Measurements from ENCODE around the gene SPATA31E1. TPM values are rescaled to one million over a fixed set of nuclear protein-coding genes. Genes with fewer than 3 reads are reported as not detected.

The SPATA31E1 gene
- total RNA-seq, 2 donors from 2014 or later: 0.07 TPM; not detected in 1

- no peaks in the 10 kb centered on the region for H3K9me3 ChIP-seq
- no peak overlapping the region for H3K9ac ChIP-seq (ENCODE audit: low read depth in 2 of 2, low read length in 2 of 2)
- H3K27ac ChIP-seq: no peak overlapping the region
- H3K27me3 ChIP-seq: no peaks in the 10 kb centered on the region
- DNase-seq: no peak
- no peaks in the 10 kb centered on the region for H3K36me3 ChIP-seq
- no peaks in the 10 kb centered on the region for H3K4me1 ChIP-seq
- TF ChIP-seq, protein P1, sequence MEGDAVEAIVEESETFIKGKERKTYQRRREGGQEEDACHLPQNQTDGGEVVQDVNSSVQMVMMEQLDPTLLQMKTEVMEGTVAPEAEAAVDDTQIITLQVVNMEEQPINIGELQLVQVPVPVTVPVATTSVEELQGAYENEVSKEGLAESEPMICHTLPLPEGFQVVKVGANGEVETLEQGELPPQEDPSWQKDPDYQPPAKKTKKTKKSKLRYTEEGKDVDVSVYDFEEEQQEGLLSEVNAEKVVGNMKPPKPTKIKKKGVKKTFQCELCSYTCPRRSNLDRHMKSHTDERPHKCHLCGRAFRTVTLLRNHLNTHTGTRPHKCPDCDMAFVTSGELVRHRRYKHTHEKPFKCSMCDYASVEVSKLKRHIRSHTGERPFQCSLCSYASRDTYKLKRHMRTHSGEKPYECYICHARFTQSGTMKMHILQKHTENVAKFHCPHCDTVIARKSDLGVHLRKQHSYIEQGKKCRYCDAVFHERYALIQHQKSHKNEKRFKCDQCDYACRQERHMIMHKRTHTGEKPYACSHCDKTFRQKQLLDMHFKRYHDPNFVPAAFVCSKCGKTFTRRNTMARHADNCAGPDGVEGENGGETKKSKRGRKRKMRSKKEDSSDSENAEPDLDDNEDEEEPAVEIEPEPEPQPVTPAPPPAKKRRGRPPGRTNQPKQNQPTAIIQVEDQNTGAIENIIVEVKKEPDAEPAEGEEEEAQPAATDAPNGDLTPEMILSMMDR (IDR thresholded peaks at IDR 0.05): no peak
- H3K4me3 ChIP-seq: no peak overlapping the region
- intact Hi-C loops (cut with DNase I): no loop called here
These were observed 14.0 kb upstream of the SPATA31E1 start for GRCh38 chr9:87868635-87869034.

DNA sequence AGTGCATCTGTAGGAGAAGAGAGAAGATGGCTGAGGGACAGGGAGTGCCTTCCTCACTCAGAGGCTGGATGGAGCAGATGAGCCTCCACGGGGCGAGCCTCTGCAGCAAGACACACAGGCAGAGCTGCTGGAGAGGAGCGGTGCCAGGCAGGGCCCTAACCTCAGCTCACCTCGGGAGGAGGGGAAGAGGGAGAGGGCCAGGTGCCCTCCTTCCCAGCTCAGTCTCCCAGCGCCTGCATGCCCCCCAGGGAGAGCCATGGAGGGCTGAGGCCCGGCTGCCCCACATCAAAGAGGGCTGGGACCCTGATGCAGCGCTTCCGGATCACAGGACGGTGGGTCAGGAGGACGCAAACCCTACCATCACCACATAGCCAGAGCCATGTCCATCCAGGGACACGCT, 13.6 kb upstream of the SPATA31E1 start:
- peak; percentile 9 for DNase-seq
- Histone ChIP-seq H3K27me3 (no peaks in the 10 kb centered on the region), H3K27ac (no peak overlapping the region), H3K9ac (ENCODE audit: low read depth in 2 of 2, low read length in 2 of 2) (no peak overlapping the region), H3K36me3 (no peaks in the 10 kb centered on the region), H3K9me3 (no peaks in the 10 kb centered on the region), H3K4me3 (no peak overlapping the region), H3K4me1 (no peaks in the 10 kb centered on the region)
- TF ChIP-seq, protein P1 (IDR thresholded peaks at IDR 0.05): no peak
- intact Hi-C loops (cut with DNase I): no loop called here

- H3K9me3 ChIP-seq: no peaks in the 10 kb centered on the region
- intact Hi-C loops (cut with DNase I): no loop called here
- no peak overlapping the region for H3K27ac ChIP-seq
- no peaks in the 10 kb centered on the region for H3K36me3 ChIP-seq
- no peak overlapping the region for H3K4me3 ChIP-seq
- no peaks in the 10 kb centered on the region for H3K27me3 ChIP-seq
- H3K4me1 ChIP-seq: no peaks in the 10 kb centered on the region
- no peak overlapping the region for H3K9ac ChIP-seq (ENCODE audit: low read depth in 2 of 2, low read length in 2 of 2)
- TF ChIP-seq, protein P1 (IDR thresholded peaks at IDR 0.05): no peak
- DNase-seq: no peak
These were observed 11.1 kb upstream of the SPATA31E1 start for GRCh38 chr9:87871425-87872078.

DNA sequence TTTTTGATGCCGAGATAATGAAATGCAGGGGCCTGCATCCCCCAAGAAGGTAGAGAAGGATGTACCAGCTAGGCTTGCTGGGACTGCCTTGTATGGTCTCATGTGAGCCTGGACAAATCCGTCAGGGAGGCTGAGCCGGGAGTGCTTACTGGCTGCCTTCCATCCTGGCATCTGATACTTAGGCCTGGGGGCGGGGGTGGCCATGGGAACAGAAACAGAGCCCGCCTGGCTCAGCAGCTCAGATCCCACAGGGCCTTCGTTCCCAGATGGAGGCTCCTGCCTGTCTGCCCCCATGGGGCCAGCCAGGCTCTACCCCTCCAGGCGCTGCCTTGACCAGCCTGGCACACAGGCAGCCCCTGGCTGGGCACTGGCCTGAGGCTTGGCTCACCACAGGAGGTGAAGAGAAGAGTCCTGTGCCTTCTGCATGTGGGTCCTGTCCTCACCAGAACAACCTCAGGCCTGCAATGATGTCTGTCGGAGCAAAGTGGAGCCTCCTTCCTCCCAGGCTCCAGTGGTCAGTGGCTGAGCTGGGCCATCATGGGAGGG, 10.5 kb upstream of the SPATA31E1 start:
- DNase-seq: no peak
- TF ChIP-seq, protein P1 (IDR thresholded peaks at IDR 0.05): no peak
- intact Hi-C loops (cut with DNase I): no loop called here
- H3K9me3 ChIP-seq: no peaks in the 10 kb centered on the region
- H3K4me3 ChIP-seq: no peak overlapping the region
- H3K27ac ChIP-seq: no peak overlapping the region
- H3K27me3 ChIP-seq: no peaks in the 10 kb centered on the region
- H3K9ac ChIP-seq (ENCODE audit: low read depth in 2 of 2, low read length in 2 of 2): no peak overlapping the region
- H3K4me1 ChIP-seq: no peaks in the 10 kb centered on the region
- H3K36me3 ChIP-seq: no peaks in the 10 kb centered on the region

DNA sequence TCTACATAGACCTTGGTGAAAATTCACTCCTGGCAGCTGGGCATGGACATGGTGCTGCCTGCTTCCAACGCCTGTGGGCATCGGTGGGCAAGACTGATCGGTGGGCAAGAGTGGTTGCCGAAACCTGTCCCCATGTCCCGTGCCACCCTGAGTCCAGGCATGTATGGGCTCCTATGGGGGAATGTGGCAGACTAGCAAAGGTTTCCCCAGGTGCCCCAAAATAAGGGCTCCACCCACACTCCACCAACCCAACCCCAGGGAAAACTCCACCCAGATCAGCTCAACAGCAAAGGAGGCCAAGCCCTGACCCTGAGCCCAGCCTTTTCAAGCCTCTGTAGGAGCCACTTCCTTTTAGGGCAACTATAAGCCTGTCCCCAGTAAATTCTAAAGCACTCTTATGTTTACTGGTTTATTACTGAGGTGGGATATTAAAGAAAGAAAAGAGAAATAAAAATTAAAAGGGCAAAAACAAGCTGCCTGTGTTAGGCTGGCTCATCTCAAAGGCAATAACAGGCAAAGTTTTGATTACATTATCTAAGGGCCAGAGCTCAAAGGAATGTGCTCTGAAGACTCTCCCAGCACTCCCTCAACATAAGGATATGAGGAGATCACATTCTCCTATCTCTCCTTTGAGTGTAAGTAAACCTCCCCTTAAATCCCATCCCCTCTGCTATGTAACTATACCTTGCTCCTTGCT, 8.9 kb upstream of the SPATA31E1 start:
- H3K27ac ChIP-seq: peak overlapping the region; percentile 47
- TF ChIP-seq, protein P1 (IDR thresholded peaks at IDR 0.05): no peak
- no peaks in the 10 kb centered on the region for H3K36me3 ChIP-seq
- DNase-seq: peak; percentile 48
- peaks cover 2% of the 10 kb centered on the region for H3K4me1 ChIP-seq
- H3K4me3 ChIP-seq: no peak overlapping the region
- no peaks in the 10 kb centered on the region for H3K27me3 ChIP-seq
- no peak overlapping the region for H3K9ac ChIP-seq (ENCODE audit: low read depth in 2 of 2, low read length in 2 of 2)
- H3K9me3 ChIP-seq: no peaks in the 10 kb centered on the region
- intact Hi-C loops (cut with DNase I): no loop called here
